GM12878 (cell line): ENCODE data around the gene SNCA. TPM values are rescaled to one million over a fixed set of nuclear protein-coding genes. Genes with fewer than 3 reads are reported as not detected.

Experiments
- ATAC-seq: fragments of 200-7000 bp; cut with Tn5 transposase; 3 replicates; pipeline ENCODE4 v1.9.1; 2020; ENCODE audit warnings: mild to moderate bottlenecking, moderate library complexity
- BruUV-seq: library from RNA; stranded (reverse); fragments of 400-500 nt; replicated peaks from 2 replicates; lab custom pipeline; 2021; lab: Mats Ljungman, UMichigan
- CTCF ChIA-PET: fragments of 300-600 bp; sonication (Branson Sonifier 250); formaldehyde crosslinking; extraction: SDS; loops from one replicate; lab custom pipeline; 2021; ENCODE audit warnings: inconsistent platforms; lab: Yijun Ruan, JAX
- POLR2A ChIA-PET: fragments of 350-600 bp; formaldehyde crosslinking; extraction: SDS; loops from one replicate; lab custom pipeline; 2021; ENCODE audit warnings: inconsistent platforms; lab: Charles Lee
- RAD21 ChIA-PET: fragments of 300-600 bp; sonication (Branson Sonifier 250); formaldehyde crosslinking; loops from one replicate; lab custom pipeline; 2023; ENCODE audit warnings: antibody characterized with exemption; ENCODE audit not compliant: unreplicated experiment; lab: Charles Lee
- SMC1A ChIA-PET: fragments of 300-600 bp; sonication (Branson Sonifier 250); formaldehyde crosslinking; loops from one replicate; lab custom pipeline; 2023; ENCODE audit not compliant: unreplicated experiment, uncharacterized antibody; lab: Charles Lee
- DNase-seq: peaks from one replicate; pipeline ENCODE4 v3.0.0-alpha.2; 2011; ENCODE audit warnings: low read depth, low spot score
- FAIRE-seq: peaks from 3 replicates; lab custom pipeline; 2011; peaks lifted over from hg19 to GRCh38; lab: Jason Lieb, UNC
- H2AFZ ChIP-seq: 2 replicates; pipeline ENCODE4 v1.6.0; 2011; ENCODE audit warnings: low read depth, low read length, control low read depth; ENCODE audit not compliant: control insufficient read depth
- H3K27ac ChIP-seq: 2 replicates; pipeline ENCODE4 v1.5.1; 2011; ENCODE audit warnings: control low read depth; ENCODE audit not compliant: control insufficient read depth, insufficient read depth
- H3K27me3 ChIP-seq, 2 experiments: replicated peaks in 1 of 2; 2 replicates each; pipeline versions ENCODE4 v1.6.0 to v1.6.1; 2011; ENCODE audit warnings: low read length in 1 of 2; ENCODE audit not compliant: control insufficient read depth in 2 of 2, insufficient read depth in 2 of 2
- H3K36me3 ChIP-seq, 2 experiments: 2 replicates each; pipeline ENCODE4 v1.5.1; 2011; ENCODE audit warnings: low read length in 1 of 2; ENCODE audit not compliant: control insufficient read depth in 2 of 2, insufficient read depth in 2 of 2
- H3K4me1 ChIP-seq: 2 replicates; pipeline ENCODE4 v1.6.1; 2011; ENCODE audit warnings: mild to moderate bottlenecking, low read length, moderate library complexity, mixed read lengths; ENCODE audit not compliant: control insufficient read depth, insufficient read depth
- H3K4me2 ChIP-seq: 2 replicates; pipeline ENCODE4 v1.6.0; 2011; ENCODE audit warnings: control low read depth; ENCODE audit not compliant: control insufficient read depth, insufficient read depth
- H3K4me3 ChIP-seq: fragments of 200-600 bp; sonication (generic); 2 replicates; pipeline ENCODE4 v1.5.1; 2016
- H3K79me2 ChIP-seq: 2 replicates; pipeline ENCODE4 v1.6.0; 2011; ENCODE audit warnings: low read length; ENCODE audit not compliant: control insufficient read depth, insufficient read depth
- H3K9ac ChIP-seq: 2 replicates; pipeline ENCODE4 v1.8.0; 2011; ENCODE audit warnings: low read length, control low read depth, mixed read lengths; ENCODE audit not compliant: control insufficient read depth, insufficient read depth
- H3K9me3 ChIP-seq: replicated peaks from 3 replicates; pipeline ENCODE4 v1.5.1; 2011; ENCODE audit warnings: mild to moderate bottlenecking, low read length; ENCODE audit not compliant: control insufficient read depth, insufficient read depth
- H4K20me1 ChIP-seq: 2 replicates; pipeline ENCODE4 v1.6.0; 2011; ENCODE audit not compliant: control insufficient read depth, insufficient read depth
- CHD1 ChIP-seq: IDR thresholded peaks from 2 replicates; pipeline ENCODE4 v1.6.1; 2012; ENCODE audit warnings: low read depth, low read length, improper control_type of control experiment
- EED ChIP-seq: sonication (generic); IDR thresholded peaks from 2 replicates; pipeline ENCODE4 v1.6.1; 2016; ENCODE audit warnings: antibody characterized with exemption, low read depth
- HDAC2 ChIP-seq: fragments of 200-600 bp; sonication (generic); IDR thresholded peaks from 2 replicates; pipeline ENCODE4 v1.6.1; 2017
- HDAC6 ChIP-seq: fragments of 200-600 bp; sonication (generic); IDR thresholded peaks from one replicate; pipeline ENCODE4 v1.8.0; 2017; ENCODE audit warnings: antibody characterized with exemption; ENCODE audit not compliant: unreplicated experiment
- HDGF ChIP-seq: fragments of 450-650 bp; IDR thresholded peaks from 2 replicates; pipeline ENCODE4 v1.6.1; 2016; ENCODE audit warnings: antibody characterized with exemption
- MEF2B ChIP-seq: fragments of 450-650 bp; IDR thresholded peaks from 2 replicates; pipeline ENCODE4 v1.6.1; 2018; ENCODE audit warnings: mild to moderate bottlenecking, moderate library complexity; ENCODE audit not compliant: partially characterized antibody, poor library complexity, severe bottlenecking
- MTA3 ChIP-seq: IDR thresholded peaks from 2 replicates; pipeline ENCODE4 v1.6.1; 2012; ENCODE audit warnings: low read length, inconsistent platforms, borderline replicate concordance
- PAX5 ChIP-seq: IDR thresholded peaks from 2 replicates; pipeline ENCODE4 v1.6.1; 2011; ENCODE audit warnings: low read depth, low read length, borderline replicate concordance
- PAX8 ChIP-seq: fragments of 450-650 bp; IDR thresholded peaks from 2 replicates; pipeline ENCODE4 v1.6.1; 2017; ENCODE audit warnings: mild to moderate bottlenecking, moderate library complexity
- RELA ChIP-seq: fragments of 450-650 bp; IDR thresholded peaks from 2 replicates; pipeline ENCODE4 v1.8.0; 2014; ENCODE audit warnings: borderline replicate concordance; ENCODE audit not compliant: partially characterized antibody
- RUNX3 ChIP-seq: IDR thresholded peaks from 2 replicates; pipeline ENCODE4 v1.6.1; 2012; ENCODE audit warnings: low read length, inconsistent platforms
- SIX5 ChIP-seq: IDR thresholded peaks from 2 replicates; pipeline ENCODE4 v1.6.1; 2011; ENCODE audit warnings: mild to moderate bottlenecking, low read depth, low read length, moderate library complexity; ENCODE audit not compliant: severe bottlenecking
- SRF ChIP-seq, 2 experiments: IDR thresholded peaks; 2 replicates each; pipeline ENCODE4 v1.6.1; 2011; ENCODE audit warnings: low read depth in 2 of 2, low read length in 2 of 2, mild to moderate bottlenecking in 1 of 2, moderate library complexity in 1 of 2
- YBX1 ChIP-seq: fragments of 450-650 bp; IDR thresholded peaks from 2 replicates; pipeline ENCODE4 v1.6.1; 2016; ENCODE audit warnings: antibody characterized with exemption
- ZBTB40 ChIP-seq: fragments of 450-650 bp; IDR thresholded peaks from 2 replicates; pipeline ENCODE4 v1.6.1; 2016; ENCODE audit warnings: mild to moderate bottlenecking, moderate library complexity, borderline replicate concordance
- ZNF24 ChIP-seq: fragments of 450-650 bp; IDR thresholded peaks from 2 replicates; pipeline ENCODE4 v1.6.1; 2017; ENCODE audit warnings: antibody characterized with exemption, mild to moderate bottlenecking
- WGBS: methylation state at CpG from one replicate; pipeline ENCODE4 v1.1.6; 2016; ENCODE audit warnings: low lambda C conversion rate; ENCODE audit not compliant: insufficient replicate concordance, insufficient coverage; ENCODE audit errors: missing lambda C conversion rate; 5-methylcytosine and 5-hydroxymethylcytosine counted together
- in situ Hi-C: fragments of 300-500 bp; cut with MboI; formaldehyde crosslinking; loops from 9 replicates; pipeline ENCODE4 v1.14.3; 2018; ENCODE audit warnings: mixed read lengths
- intact Hi-C: fragments of 100-400 bp; cut with micrococcal nuclease; formaldehyde crosslinking; loops from one replicate; pipeline ENCODE4 v1.14.2; 2022; ENCODE audit not compliant: unreplicated experiment
- polyA plus RNA-seq, 11 experiments: library from polyadenylated mRNA; depleted of rRNA in 4 of 11; unstranded in 6 of 11; stranded (reverse) in 5 of 11; fragments of >200 nt; fragmentation: Nextera tagmentation in 4 of 11; fragmentation: Illumina TruSeq in 1 of 11; extraction: Ambion mirVana in 4 of 11; extraction: Trizol in 1 of 11; gene quantifications; 1 replicate in 1 of 11; 2 replicates in 10 of 11; pipeline versions ENCODE4 v1.2.1 to v1.2.3, GENCODE V29; 2011 to 2016; ENCODE audit warnings: inconsistent platforms in 2 of 11, missing spikeins in 2 of 11, low read depth in 1 of 11
- total RNA-seq, 4 experiments: library from RNA; depleted of rRNA in 3 of 4; stranded (reverse); fragments of >200 nt in 3 of 4; fragmentation: Illumina TruSeq in 1 of 4; extraction: Trizol in 1 of 4; gene quantifications; 2 replicates each; pipeline versions ENCODE4 v1.2.1 to v1.2.3, GENCODE V29; 2013 to 2021
- TF ChIP-seq, protein P1 (sequence below): IDR thresholded peaks from 2 replicates; pipeline ENCODE4 v1.6.1; 2012; ENCODE audit warnings: low read depth, low read length, improper control_type of control experiment
- TF ChIP-seq, protein P2 (sequence below): fragments of 450-650 bp; IDR thresholded peaks from 2 replicates; pipeline ENCODE4 v1.6.1; 2017; ENCODE audit warnings: mild to moderate bottlenecking

The SNCA gene
- total and polyA plus RNA-seq, 10 of the 15 experiments (the other 5 are each of a cell fraction or from before 2014, with no cell fraction given), result 0.22 TPM; not detected in 9

DNA sequence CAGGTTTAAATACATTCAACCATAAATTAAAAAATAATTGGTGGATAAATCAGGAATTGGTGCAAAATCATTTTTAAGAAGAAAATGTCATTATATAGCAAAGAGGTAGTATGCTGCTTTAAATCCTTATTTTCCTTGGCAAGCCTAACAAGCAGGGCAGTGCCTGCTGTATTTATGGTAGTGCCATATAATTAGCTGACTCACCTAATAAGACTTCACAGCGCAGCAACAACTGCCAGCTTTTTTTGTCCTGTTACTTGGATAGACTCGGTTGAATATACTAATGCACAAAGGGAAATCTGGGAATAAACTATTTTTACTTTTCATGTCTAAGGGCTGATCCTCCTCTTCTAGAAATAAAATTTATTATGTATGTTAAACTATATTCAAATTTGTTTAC lies 99.1 kb downstream of the SNCA start (continued):
- TF ChIP-seq RUNX3, result no peak

DNA sequence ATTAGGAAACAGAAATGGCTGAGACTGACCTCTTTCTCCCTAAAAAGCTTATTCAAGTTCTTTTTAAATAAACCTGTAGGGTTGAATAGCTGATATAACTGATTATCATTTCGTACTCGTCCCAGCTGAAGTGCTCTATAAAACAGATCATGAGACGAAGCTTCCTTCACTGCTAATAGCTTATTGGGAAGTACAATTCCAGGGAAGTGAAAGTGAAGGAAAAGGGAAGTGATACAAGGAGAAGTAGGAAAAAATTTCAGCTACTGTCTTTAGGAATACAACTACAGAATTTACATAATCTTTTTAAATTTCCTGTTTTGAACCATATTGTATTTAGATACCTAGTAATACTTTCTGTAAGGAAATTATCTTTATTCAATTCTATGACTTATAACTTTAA lies 103.0 kb downstream of the SNCA start:
- H3K9me3 ChIP-seq, result no peaks in the 10 kb centered on the region
- SMC1A ChIA-PET, result no interaction called here

More for the DNA sequence above, 103.0 kb downstream of the SNCA start:
- Histone ChIP-seq H3K4me3 (no peak overlapping the region), H3K4me2 (no peak overlapping the region), H3K9ac (no peak overlapping the region), H3K27ac (no peak overlapping the region), H3K4me1 (no peaks in the 10 kb centered on the region), H3K27me3 (no peaks in the 10 kb centered on the region), H3K36me3 (no peaks in the 10 kb centered on the region), H3K79me2 (no peaks in the 10 kb centered on the region), H2AFZ (no peak overlapping the region), H4K20me1 (no peaks in the 10 kb centered on the region)
- intact Hi-C loops, result no loop called here
- ChIA-PET POLR2A (no interaction called here), CTCF (no interaction called here), RAD21 (no interaction called here)
- FAIRE-seq (no peak), ATAC-seq (no peak), DNase-seq (no peak)
- no TSS peak for BruUV-seq
- TF ChIP-seq, protein P1, sequence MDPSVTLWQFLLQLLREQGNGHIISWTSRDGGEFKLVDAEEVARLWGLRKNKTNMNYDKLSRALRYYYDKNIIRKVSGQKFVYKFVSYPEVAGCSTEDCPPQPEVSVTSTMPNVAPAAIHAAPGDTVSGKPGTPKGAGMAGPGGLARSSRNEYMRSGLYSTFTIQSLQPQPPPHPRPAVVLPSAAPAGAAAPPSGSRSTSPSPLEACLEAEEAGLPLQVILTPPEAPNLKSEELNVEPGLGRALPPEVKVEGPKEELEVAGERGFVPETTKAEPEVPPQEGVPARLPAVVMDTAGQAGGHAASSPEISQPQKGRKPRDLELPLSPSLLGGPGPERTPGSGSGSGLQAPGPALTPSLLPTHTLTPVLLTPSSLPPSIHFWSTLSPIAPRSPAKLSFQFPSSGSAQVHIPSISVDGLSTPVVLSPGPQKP, result no peak
- TF ChIP-seq PAX8 (no peak), MTA3 (no peak), RELA (no peak), HDAC6 (no peak), MEF2B (no peak), HDGF (no peak), ZBTB40 (no peak), YBX1 (no peak), SIX5 (no peak), PAX5 (no peak), ZNF24 (no peak), EED (no peak), SRF (IDR thresholded peaks at IDR 0.05; ENCODE audit: low read depth in 2 of 2, low read length in 2 of 2) (no peak), HDAC2 (no peak), CHD1 (no peak)
- TF ChIP-seq, protein P2, sequence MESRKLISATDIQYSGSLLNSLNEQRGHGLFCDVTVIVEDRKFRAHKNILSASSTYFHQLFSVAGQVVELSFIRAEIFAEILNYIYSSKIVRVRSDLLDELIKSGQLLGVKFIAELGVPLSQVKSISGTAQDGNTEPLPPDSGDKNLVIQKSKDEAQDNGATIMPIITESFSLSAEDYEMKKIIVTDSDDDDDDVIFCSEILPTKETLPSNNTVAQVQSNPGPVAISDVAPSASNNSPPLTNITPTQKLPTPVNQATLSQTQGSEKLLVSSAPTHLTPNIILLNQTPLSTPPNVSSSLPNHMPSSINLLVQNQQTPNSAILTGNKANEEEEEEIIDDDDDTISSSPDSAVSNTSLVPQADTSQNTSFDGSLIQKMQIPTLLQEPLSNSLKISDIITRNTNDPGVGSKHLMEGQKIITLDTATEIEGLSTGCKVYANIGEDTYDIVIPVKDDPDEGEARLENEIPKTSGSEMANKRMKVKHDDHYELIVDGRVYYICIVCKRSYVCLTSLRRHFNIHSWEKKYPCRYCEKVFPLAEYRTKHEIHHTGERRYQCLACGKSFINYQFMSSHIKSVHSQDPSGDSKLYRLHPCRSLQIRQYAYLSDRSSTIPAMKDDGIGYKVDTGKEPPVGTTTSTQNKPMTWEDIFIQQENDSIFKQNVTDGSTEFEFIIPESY, result no peak
- 16% methylated on average over 3 of the region's 3 CpGs for WGBS
- in situ Hi-C loops, result no loop called here
